Neural progenitor cell (in vitro differentiated cells): ENCODE measurements around the gene METTL16. TPM values are rescaled to one million over a fixed set of nuclear protein-coding genes. Genes with fewer than 3 reads are reported as not detected.

Source experiments
- DNase-seq: peaks from one replicate; pipeline ENCODE4 v3.0.0-alpha.2; 2016; ENCODE audit warnings: low spot score
- H2AFZ ChIP-seq: fragments of 200-600 bp; sonication (generic); replicated peaks from 2 replicates; pipeline ENCODE4 v1.6.1; 2016; ENCODE audit warnings: antibody characterized with exemption
- H3F3A ChIP-seq: fragments of 200-600 bp; sonication (generic); 2 replicates; pipeline ENCODE4 v1.6.1; 2016; ENCODE audit warnings: antibody characterized with exemption, low read depth
- H3K27ac ChIP-seq: fragments of 200-600 bp; sonication (generic); 2 replicates; pipeline ENCODE4 v1.5.1; 2016; ENCODE audit warnings: mild to moderate bottlenecking
- H3K27me3 ChIP-seq: fragments of 200-600 bp; sonication (generic); 2 replicates; pipeline ENCODE4 v1.6.1; 2016; ENCODE audit warnings: mild to moderate bottlenecking, moderate library complexity
- H3K36me3 ChIP-seq: fragments of 200-600 bp; sonication (generic); 2 replicates; pipeline ENCODE4 v1.5.1; 2016
- H3K4me1 ChIP-seq: fragments of 200-600 bp; sonication (generic); 2 replicates; pipeline ENCODE4 v1.6.1; 2016; ENCODE audit warnings: mixed run types
- H3K4me2 ChIP-seq: fragments of 200-600 bp; sonication (generic); 2 replicates; pipeline ENCODE4 v1.6.1; 2016
- H3K4me3 ChIP-seq: fragments of 200-600 bp; sonication (generic); 2 replicates; pipeline ENCODE4 v1.5.1; 2016
- H3K79me2 ChIP-seq: fragments of 200-600 bp; sonication (generic); 2 replicates; pipeline ENCODE4 v1.6.1; 2016; ENCODE audit warnings: low read depth
- H3K9ac ChIP-seq: fragments of 200-600 bp; sonication (generic); 2 replicates; pipeline ENCODE4 v1.6.1; 2016
- H3K9me3 ChIP-seq: fragments of 200-600 bp; sonication (generic); 2 replicates; pipeline ENCODE4 v1.5.1; 2016; ENCODE audit warnings: low read depth
- H4K20me1 ChIP-seq: fragments of 200-600 bp; sonication (generic); 2 replicates; pipeline ENCODE4 v1.6.1; 2016; ENCODE audit warnings: low read depth
- H3K27ac Mint-ChIP-seq: 3 replicates; pipeline ENCODE4 v1.8.0; 2021; ENCODE audit warnings: mixed read lengths
- H3K27me3 Mint-ChIP-seq: 2 replicates; pipeline ENCODE4 v1.8.0; 2022; ENCODE audit warnings: low read depth, mild to moderate bottlenecking, inconsistent platforms, moderate library complexity, mixed read lengths; ENCODE audit not compliant: insufficient read depth
- H3K36me3 Mint-ChIP-seq: 3 replicates; pipeline ENCODE4 v1.8.0; 2021; ENCODE audit warnings: mixed read lengths
- H3K4me1 Mint-ChIP-seq: 3 replicates; pipeline ENCODE4 v1.8.0; 2021; ENCODE audit warnings: mixed read lengths
- H3K4me3 Mint-ChIP-seq: 3 replicates; pipeline ENCODE4 v1.8.0; 2021; ENCODE audit warnings: mild to moderate bottlenecking, moderate library complexity, mixed read lengths
- H3K9me3 Mint-ChIP-seq: 3 replicates; pipeline ENCODE4 v1.8.0; 2020; ENCODE audit warnings: mixed read lengths
- CTCF ChIP-seq: fragments of 200-600 bp; sonication (generic); IDR thresholded peaks from 2 replicates; pipeline ENCODE4 v1.5.1; 2017; ENCODE audit warnings: antibody characterized with exemption, mild to moderate bottlenecking
- EZH2 ChIP-seq: fragments of 200-600 bp; sonication (generic); IDR thresholded peaks from 2 replicates; pipeline ENCODE4 v1.6.1; 2017; ENCODE audit warnings: antibody characterized with exemption, mild to moderate bottlenecking, moderate library complexity
- EZH2phosphoT487 ChIP-seq: fragments of 200-600 bp; sonication (generic); IDR thresholded peaks from 2 replicates; pipeline ENCODE4 v1.6.1; 2017; ENCODE audit warnings: antibody characterized with exemption
- total RNA-seq: library from RNA; depleted of rRNA; stranded (reverse); fragments of >200 nt; gene quantifications from 2 replicates; pipeline ENCODE4 v1.2.3, GENCODE V29; 2015; ENCODE audit warnings: low replicate concordance

METTL16 gene
- total RNA-seq, 1 donor from 2014 or later = 40.0 TPM

GRCh38 chr17:2394775-2395201 lies 116.9 kb downstream of the METTL16 start:
- H3K27me3 ChIP-seq = no peaks in the 10 kb centered on the region
- peaks cover 52% of the 10 kb centered on the region for H3K79me2 ChIP-seq
- peaks cover 47% of the 10 kb centered on the region for H3K4me1 ChIP-seq
- Mint-ChIP-seq H3K36me3 (no peaks in the 10 kb centered on the region), H3K27ac (peak overlapping the region; percentile 60), H3K4me1 (peaks cover 68% of the 10 kb centered on the region), H3K4me3 (peak overlapping the region; percentile 84), H3K27me3 (peaks cover 21% of the 10 kb centered on the region), H3K9me3 (no peaks in the 10 kb centered on the region)
- H3K36me3 ChIP-seq = no peaks in the 10 kb centered on the region
- peaks cover 64% of the 10 kb centered on the region for H4K20me1 ChIP-seq
- no peak for DNase-seq
- TF ChIP-seq CTCF (no peak), EZH2 (no peak), EZH2phosphoT487 (no peak)
- H2AFZ ChIP-seq = no peak overlapping the region
- H3K9ac ChIP-seq = no peak overlapping the region
- no peak overlapping the region for H3K4me2 ChIP-seq
- no peaks in the 10 kb centered on the region for H3K9me3 ChIP-seq
- no peak overlapping the region for H3K4me3 ChIP-seq
- H3K27ac ChIP-seq = no peak overlapping the region
- H3F3A ChIP-seq = peaks cover 66% of the 10 kb centered on the region

GRCh38 chr17:2393954-2394749 lies 117.5 kb downstream of the METTL16 start:
- Histone ChIP-seq H3K9ac (no peak overlapping the region), H2AFZ (no peak overlapping the region), H3F3A (peaks cover 61% of the 10 kb centered on the region), H3K9me3 (no peaks in the 10 kb centered on the region), H3K27me3 (no peaks in the 10 kb centered on the region), H3K4me2 (peak overlapping the region; percentile 94), H4K20me1 (peaks cover 67% of the 10 kb centered on the region), H3K27ac (no peak overlapping the region), H3K79me2 (peaks cover 52% of the 10 kb centered on the region), H3K36me3 (no peaks in the 10 kb centered on the region), H3K4me1 (peaks cover 45% of the 10 kb centered on the region), H3K4me3 (peak overlapping the region; percentile 69)
- peak overlapping the region; percentile 69 for H3K27ac Mint-ChIP-seq
- peaks cover 21% of the 10 kb centered on the region for H3K27me3 Mint-ChIP-seq
- peak overlapping the region; percentile 84 for H3K4me3 Mint-ChIP-seq
- no peak for TF ChIP-seq EZH2
- no peak for TF ChIP-seq CTCF
- no peak for TF ChIP-seq EZH2phosphoT487
- H3K36me3 Mint-ChIP-seq = peaks cover under 1% of the 10 kb centered on the region
- peak; percentile 47 for DNase-seq
- no peaks in the 10 kb centered on the region for H3K9me3 Mint-ChIP-seq
- peaks cover 71% of the 10 kb centered on the region for H3K4me1 Mint-ChIP-seq

- H2AFZ ChIP-seq = peak overlapping the region; percentile 73
- H3K79me2 ChIP-seq = peaks cover 52% of the 10 kb centered on the region
- H3K4me3 ChIP-seq = peak overlapping the region; percentile 69
- Mint-ChIP-seq H3K4me3 (peak overlapping the region; percentile 80), H3K27me3 (peaks cover 19% of the 10 kb centered on the region), H3K27ac (peak overlapping the region; percentile 78), H3K4me1 (peaks cover 72% of the 10 kb centered on the region), H3K36me3 (peaks cover 7% of the 10 kb centered on the region), H3K9me3 (no peaks in the 10 kb centered on the region)
- H3K27me3 ChIP-seq = no peaks in the 10 kb centered on the region
- DNase-seq = peak; percentile 95
- peak overlapping the region; percentile 94 for H3K4me2 ChIP-seq
- peaks cover 68% of the 10 kb centered on the region for H4K20me1 ChIP-seq
- peaks cover 43% of the 10 kb centered on the region for H3K4me1 ChIP-seq
- no peaks in the 10 kb centered on the region for H3K36me3 ChIP-seq
- peak overlapping the region; percentile 78 for H3K27ac ChIP-seq
- peak overlapping the region; percentile 43 for H3K9ac ChIP-seq
- no peak for TF ChIP-seq EZH2
- no peak for TF ChIP-seq EZH2phosphoT487
- no peak for TF ChIP-seq CTCF
- H3K9me3 ChIP-seq = no peaks in the 10 kb centered on the region
- peaks cover 53% of the 10 kb centered on the region for H3F3A ChIP-seq
Measured at GRCh38 chr17:2393174-2393953, 118.3 kb downstream of the METTL16 start.
